Hepatocyte (in vitro differentiated cells): ENCODE data around the gene PLCH2.

Experiments
- EZH2 ChIP-seq: fragments of 200-600 bp; sonication (generic); IDR thresholded peaks from 2 replicates; pipeline ENCODE4 v1.6.1; 2016; ENCODE audit warnings: antibody characterized with exemption, mild to moderate bottlenecking, borderline replicate concordance
- TF ChIP-seq, protein P1 (sequence below): fragments of 200-600 bp; sonication (generic); IDR thresholded peaks from 2 replicates; pipeline ENCODE4 v1.5.1; 2016; ENCODE audit warnings: antibody characterized with exemption, mild to moderate bottlenecking; ENCODE audit not compliant: poor library complexity

DNA sequence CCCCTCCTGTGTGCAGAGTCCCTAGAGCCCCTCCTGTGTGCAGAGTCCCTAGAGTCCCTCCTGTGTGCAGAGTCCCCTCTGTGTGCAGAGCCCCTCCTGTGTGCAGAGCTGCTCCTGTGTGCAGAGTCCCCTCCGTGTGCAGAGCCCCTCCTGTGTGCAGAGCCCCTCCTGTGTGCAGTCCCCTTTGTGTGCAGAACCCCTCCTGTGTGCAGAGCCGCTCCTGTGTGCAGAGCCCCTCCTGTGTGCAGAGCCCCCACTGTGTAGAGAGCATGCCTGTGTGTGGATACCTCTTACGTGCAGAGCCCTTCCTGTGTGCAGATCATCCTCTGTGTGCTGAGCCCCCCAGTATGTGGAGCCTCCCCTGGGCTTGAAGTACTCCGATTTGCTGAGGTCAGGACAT is 62.3 kb downstream of the PLCH2 start:
- TF ChIP-seq, protein P1, sequence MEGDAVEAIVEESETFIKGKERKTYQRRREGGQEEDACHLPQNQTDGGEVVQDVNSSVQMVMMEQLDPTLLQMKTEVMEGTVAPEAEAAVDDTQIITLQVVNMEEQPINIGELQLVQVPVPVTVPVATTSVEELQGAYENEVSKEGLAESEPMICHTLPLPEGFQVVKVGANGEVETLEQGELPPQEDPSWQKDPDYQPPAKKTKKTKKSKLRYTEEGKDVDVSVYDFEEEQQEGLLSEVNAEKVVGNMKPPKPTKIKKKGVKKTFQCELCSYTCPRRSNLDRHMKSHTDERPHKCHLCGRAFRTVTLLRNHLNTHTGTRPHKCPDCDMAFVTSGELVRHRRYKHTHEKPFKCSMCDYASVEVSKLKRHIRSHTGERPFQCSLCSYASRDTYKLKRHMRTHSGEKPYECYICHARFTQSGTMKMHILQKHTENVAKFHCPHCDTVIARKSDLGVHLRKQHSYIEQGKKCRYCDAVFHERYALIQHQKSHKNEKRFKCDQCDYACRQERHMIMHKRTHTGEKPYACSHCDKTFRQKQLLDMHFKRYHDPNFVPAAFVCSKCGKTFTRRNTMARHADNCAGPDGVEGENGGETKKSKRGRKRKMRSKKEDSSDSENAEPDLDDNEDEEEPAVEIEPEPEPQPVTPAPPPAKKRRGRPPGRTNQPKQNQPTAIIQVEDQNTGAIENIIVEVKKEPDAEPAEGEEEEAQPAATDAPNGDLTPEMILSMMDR: no peak
- TF ChIP-seq EZH2: no peak
